ENCODE measurements around the gene PALS2.

The PALS2 gene

GRCh38 chr7:24572997-24573553 is at the start of gene PALS2:
Gene PALS2, plus strand, starts transcription at chr7:24573452. Its CDS starts 50,216 bp downstream, at chr7:24623668.
- DNase-seq, result peak; percentile 63

GRCh38 chr7:24531255-24531654 is 42.0 kb upstream of the PALS2 start:
- no peak for DNase-seq

GRCh38 chr7:24536682-24537081 is 36.6 kb upstream of the PALS2 start:
- no peak for DNase-seq

GRCh38 chr7:24540956-24541355 is 32.3 kb upstream of the PALS2 start:
- no peak for DNase-seq

- DNase-seq, result no peak
Observed at GRCh38 chr7:24545215-24545614, 28.0 kb upstream of the PALS2 start.

- no peak for DNase-seq
Observed at GRCh38 chr7:24548390-24548789, 24.9 kb upstream of the PALS2 start.

GRCh38 chr7:24549991-24550390 is 23.3 kb upstream of the PALS2 start:
- no peak for DNase-seq

GRCh38 chr7:24555184-24555583 is 18.1 kb upstream of the PALS2 start:
- DNase-seq, result no peak

- no peak for DNase-seq
Observed at GRCh38 chr7:24555719-24556118, 17.5 kb upstream of the PALS2 start.

GRCh38 chr7:24560772-24561171 is 12.5 kb upstream of the PALS2 start:
- no peak for DNase-seq

GRCh38 chr7:24566274-24566673 is 7.0 kb upstream of the PALS2 start:
- DNase-seq, result no peak

- DNase-seq, result no peak
Observed at GRCh38 chr7:24570983-24571382, 2.3 kb upstream of the PALS2 start.

- DNase-seq, result no peak
Observed at GRCh38 chr7:24572016-24572392, 1.2 kb upstream of the PALS2 start.

GRCh38 chr7:24572393-24572996 is 757 bp upstream of the PALS2 start:
- peak; percentile 34 for DNase-seq

- DNase-seq, result peak; percentile 63
Observed at GRCh38 chr7:24573554-24574338, 494 bp downstream of the PALS2 start.

- peak; percentile 12 for DNase-seq
Observed at GRCh38 chr7:24574386-24574785, 1.1 kb downstream of the PALS2 start.

GRCh38 chr7:24574950-24575349 is 1.7 kb downstream of the PALS2 start:
- DNase-seq, result no peak

GRCh38 chr7:24576171-24577025 is 3.1 kb downstream of the PALS2 start:
- DNase-seq, result peak; percentile 82

- DNase-seq, result no peak
Observed at GRCh38 chr7:24578052-24578451, 4.8 kb downstream of the PALS2 start.

GRCh38 chr7:24580283-24580946 is 7.2 kb downstream of the PALS2 start:
- peak; percentile 36 for DNase-seq

GRCh38 chr7:24582166-24582565 is 8.9 kb downstream of the PALS2 start:
- no peak for DNase-seq

GRCh38 chr7:24587853-24588252 is 14.6 kb downstream of the PALS2 start:
- DNase-seq, result no peak

- no peak for DNase-seq
Observed at GRCh38 chr7:24591152-24591551, 17.9 kb downstream of the PALS2 start.
